Measurements from ENCODE around the gene MVK.

MVK gene

DNA sequence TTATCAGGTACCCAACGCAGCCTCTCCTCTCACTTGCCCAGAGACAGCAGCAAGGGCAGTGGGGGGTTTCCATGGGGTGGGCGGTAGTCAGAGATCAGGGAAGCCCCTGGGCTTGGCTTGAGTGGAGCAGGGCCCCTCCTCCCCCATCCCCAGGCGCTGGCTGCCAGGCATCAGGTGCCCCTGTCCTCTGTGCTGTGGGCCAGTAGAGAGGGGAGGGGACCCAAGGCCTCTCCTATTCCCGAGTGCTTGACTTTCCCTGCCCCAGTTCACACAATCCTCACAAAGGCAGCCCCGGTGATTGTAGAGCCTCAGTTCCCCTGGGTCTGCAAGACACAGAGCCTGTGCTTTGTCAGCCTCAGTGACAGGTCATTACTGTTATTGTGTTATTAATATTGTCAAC, 57.7 kb downstream of the MVK start:
- no peak for DNase-seq (ENCODE audit: low read depth in 2 of 2)

DNA sequence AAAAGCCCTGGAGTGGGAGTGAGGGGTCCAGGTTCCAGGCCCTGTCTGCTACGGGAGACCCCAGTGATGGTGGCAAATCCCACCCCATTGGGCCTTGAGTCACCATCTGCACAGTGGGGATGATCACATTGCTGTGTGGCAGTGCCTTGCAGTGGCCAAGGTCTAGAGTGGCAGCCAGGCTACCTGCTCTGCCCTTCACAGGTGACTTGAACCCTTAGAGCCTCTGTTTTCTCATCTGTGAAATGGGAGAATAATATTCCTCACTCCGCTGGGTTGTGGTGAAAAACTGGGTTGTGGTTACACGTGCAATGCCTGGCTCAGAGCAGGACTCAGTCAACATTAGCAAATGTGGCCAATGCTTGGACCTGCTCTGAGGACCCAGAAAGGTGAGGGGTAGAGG, 58.2 kb downstream of the MVK start:
- DNase-seq (ENCODE audit: low read depth in 2 of 2) = no peak

DNA sequence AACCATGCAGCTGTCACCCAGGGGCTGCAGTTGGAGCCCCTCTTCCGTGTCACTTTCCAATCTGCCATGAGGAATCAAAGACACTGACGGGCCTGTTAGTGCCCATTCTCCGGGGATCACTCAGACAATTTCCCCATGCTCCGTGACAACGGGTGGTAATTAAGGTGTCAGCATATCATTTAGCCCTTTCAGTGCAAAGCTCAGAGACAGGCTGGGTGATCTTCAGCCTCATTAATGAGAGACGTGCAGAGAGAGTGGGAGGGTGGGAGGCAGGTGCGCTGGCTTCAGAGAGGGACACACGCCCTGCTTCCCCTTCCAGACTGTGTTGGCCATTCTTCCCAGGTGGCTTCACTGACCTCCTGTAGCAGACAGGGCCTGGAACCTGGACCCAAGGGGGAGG, 58.7 kb downstream of the MVK start:
- DNase-seq (ENCODE audit: low read depth in 2 of 2) = no peak

DNA sequence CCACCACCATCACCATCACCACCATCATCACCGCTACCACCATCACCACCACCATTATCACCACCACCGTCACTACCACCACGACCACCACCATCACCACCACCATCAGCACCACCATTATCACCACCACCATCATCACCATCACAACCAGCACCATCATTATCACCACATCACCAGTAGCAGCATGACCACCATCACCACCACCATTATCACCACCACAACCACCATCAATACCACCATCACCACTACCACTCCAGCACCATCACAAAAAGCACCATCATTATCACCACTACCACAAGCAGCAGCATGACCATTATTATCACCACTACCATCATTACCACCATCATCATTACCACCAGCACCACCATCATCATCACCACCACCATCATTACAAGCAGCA, 62.1 kb downstream of the MVK start:
- no peak for DNase-seq (ENCODE audit: low read depth in 2 of 2)

DNA sequence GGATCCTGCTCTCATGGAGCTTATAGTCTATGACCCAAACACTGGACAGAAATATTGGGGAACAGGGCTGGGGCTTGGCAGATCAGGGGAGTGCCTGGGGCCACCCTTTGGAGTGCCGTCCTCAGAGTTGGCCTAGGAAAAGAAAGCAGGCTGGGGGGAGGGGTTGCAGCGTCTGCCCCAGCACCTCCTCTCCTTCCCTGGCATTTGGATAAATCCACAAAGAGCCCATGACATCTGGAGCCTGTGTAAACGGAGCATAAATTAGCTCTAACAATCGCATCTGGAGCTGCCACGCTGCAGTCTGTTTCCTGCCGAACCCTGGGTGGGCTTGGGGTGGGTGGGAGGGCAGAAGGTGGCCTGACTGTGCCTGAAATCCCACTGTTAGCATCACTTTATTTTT, 63.8 kb downstream of the MVK start:
- DNase-seq (ENCODE audit: low read depth in 2 of 2) = no peak

DNA sequence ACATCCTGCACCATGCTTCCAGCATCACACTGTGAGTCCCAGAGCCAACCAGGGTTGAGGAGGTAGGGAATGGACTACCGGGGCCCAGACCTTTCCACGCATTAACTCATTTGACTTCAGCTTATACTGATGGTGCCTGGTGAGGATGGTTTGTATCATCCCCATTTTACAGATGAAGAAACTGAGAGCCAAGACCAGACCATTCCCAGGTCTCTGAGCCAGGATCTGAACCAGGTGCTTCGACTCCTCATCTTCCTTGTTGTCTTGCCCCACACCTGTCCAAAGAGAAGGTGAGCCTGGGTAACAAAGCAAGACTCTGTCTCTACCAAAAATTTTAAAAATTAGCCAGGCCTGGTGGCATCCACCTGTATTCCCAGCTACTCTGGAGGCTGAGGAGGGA, 64.4 kb downstream of the MVK start:
- DNase-seq (ENCODE audit: low read depth in 2 of 2) = no peak

DNA sequence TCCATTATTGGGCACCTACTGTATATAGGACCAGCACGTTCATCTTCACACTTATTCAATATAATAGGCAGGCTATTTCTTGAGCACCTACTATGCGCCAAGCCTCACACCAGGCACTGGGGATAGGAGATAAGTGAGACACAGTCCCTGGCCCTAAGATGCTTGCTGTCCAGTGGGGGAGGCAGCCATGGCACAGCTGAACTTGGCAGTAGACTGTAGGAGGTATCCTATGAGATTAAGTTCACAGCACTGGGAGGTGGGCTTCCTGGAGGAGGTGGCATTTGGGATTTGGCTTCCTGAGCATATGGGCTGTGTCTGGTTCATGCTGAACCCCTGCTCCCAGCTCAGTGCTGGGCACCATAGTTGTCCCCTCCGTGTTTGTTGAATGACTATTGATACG, 65.1 kb downstream of the MVK start:
- DNase-seq (ENCODE audit: low read depth in 2 of 2) = no peak

DNA sequence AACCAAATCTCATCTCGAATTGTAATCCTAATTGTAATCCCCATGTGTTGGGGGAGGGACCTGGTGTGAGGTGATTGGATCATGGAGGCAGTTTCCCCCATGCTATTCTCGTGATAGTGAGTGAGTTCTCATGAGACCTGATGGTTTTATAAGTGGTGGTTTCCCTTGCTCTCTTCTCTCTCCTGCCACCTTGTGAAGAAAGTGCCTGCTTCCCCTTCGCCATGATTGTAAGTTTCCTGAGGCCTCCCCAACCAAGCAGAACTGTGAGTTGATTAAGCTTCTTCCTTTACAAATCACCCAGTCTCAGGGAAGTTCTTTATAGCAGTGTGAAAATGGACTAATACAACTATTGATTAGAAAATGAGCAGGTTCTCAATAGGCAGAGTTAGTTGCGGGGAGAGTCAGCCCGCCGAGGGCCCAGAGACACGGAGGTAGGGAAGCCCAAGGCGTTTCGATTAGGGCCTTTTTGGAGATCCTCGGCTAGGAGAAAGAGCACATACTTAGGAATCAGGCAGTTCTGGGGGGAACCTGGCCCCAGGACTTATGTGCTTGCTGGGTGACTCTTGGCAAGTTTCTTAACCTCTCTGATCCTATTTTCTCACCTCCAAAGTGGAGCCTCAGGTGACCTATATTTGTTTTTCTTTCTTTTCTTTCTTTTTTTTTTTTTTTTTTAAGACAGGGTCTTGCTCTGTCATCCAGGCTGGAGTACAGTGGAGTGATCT, 65.7 kb downstream of the MVK start:
- DNase-seq (ENCODE audit: low read depth in 2 of 2) = no peak

DNA sequence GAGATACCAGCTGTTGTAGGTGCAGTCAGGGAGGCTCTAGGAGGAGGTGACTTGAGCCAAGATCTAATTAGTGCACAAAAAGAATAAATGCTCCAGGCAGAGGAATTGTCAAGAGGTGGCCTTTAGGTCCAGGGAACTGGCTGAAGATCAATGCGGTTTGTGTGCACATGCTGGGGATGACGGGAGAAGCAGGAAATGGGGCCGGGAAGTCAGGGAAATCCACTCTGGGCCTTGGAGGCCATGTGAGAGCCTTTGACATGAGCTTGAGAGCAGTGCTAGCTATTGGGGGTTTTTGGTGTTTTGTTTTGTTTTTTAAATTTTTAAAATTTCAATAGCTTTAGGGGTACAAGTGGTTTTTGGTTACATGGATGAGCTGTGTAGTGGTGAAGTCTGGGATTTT, 67.4 kb downstream of the MVK start:
- DNase-seq (ENCODE audit: low read depth in 2 of 2) = no peak

DNA sequence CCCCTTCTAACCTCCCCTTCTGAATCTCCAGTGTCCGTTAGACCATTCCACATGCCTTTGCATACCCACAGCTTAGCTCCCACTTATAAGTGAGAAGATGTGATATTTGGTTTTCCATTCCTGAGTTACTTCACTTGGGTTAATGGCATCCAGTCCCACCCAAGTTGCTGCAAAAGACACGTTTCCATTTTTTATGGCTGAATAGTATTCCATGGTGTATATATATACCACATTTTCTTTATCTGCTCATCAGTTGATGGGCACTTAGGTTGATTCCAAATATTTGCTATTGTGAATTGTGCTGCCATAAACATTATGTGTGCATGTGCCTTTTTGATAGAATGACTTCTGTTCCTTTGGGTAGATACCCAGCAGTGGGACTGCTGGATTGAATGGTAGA, 67.8 kb downstream of the MVK start:
- no peak for DNase-seq (ENCODE audit: low read depth in 2 of 2)

DNA sequence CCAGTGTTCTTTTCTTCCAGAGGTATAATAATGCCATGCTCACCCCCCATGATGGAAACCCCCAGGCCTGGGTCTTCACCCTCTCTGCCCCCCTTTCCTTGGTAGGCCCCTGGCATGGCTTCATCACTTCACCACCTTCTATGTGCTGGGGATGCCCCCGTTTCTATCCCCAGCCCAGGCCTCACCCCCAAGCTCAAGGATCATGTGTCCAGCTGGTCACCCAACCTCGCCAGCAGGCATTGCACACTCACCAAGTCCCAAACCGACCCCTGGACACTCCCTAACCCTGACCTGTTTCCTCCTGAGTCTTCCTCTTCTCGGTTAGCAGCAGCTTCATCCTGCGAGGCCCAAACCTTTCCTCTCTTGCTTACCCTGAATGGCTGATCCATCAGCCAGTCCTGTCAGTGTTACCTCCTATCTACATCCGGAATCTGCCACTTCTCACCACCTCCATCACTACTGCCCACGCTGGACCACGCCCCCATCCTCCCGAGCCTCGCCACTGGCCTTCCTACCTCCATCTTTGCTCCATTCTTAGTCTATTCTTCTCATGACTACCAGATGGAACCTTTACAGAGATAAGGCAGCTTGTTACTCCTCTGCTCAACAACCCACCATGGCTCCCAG, 69.0 kb downstream of the MVK start:
- DNase-seq (ENCODE audit: low read depth in 2 of 2) = no peak

DNA sequence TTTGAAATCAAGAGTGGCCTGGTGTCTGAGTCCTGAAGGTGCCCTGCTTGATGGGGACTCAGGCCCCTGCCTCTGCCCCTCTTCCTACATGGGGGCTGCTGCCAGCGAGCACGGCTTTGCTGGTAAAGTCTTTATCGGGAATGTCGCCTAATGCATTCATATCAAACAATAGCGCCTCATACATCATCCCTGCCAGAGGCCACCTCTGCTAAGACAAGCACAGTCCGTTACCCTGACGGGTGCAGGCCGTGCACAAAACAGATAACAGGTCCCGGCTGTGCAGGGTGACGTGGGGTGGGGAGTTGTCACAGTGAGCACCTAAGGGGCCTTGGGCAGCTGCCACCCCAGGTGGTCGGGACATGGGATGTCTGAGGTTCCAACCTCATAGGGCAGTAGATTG, 71.6 kb downstream of the MVK start:
- no peak for DNase-seq (ENCODE audit: low read depth in 2 of 2)

DNA sequence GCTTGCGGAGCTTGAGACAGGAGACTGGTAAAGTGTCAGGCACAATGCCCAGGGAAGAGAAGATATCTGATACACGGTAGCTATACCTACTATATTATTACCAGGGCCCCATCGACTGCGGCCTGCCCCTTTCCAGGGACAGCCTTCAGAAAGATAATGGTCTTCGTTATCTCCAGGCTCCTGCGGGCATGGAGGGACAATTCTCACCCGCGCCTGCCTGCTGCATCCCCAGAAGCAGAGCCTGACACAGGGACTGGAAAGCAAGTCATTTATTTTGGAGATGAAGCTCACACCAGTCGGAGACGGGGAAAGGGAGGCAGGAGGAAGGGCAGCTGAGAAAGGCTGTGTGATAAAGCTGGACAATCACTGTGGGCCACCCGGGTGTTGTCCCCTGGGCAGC, 72.1 kb downstream of the MVK start:
- DNase-seq (ENCODE audit: low read depth in 2 of 2) = no peak
